ENCODE data around the gene CSDE1. TPM values are rescaled to one million over a fixed set of nuclear protein-coding genes. Genes with fewer than 3 reads are reported as not detected.

CSDE1 gene
- total and polyA plus RNA-seq, 4 donors: 135 to 591 (median 294) TPM

- Histone ChIP-seq H3K4me1 (ENCODE audit: control insufficient read depth in 5 of 5, insufficient read depth in 5 of 5, low read length in 5 of 5) (peaks cover 0 to 9% (median 0%) of the 10 kb centered on the region in 5 donors), H3K27ac (ENCODE audit: low read depth in 1 of 2, low read length in 1 of 2) (no peak overlapping the region), H3K9ac (ENCODE audit: insufficient read depth in 1 of 2, low read length in 2 of 2) (no peak overlapping the region), H3K9me3 (ENCODE audit: control insufficient read depth in 4 of 4, insufficient read depth in 3 of 4, low read length in 3 of 4) (no peaks in the 10 kb centered on the region), H3K27me3 (ENCODE audit: control insufficient read depth in 3 of 3, insufficient read depth in 3 of 3, low read length in 2 of 3) (no peaks in the 10 kb centered on the region), H3K4me3 (no peak overlapping the region), H3K36me3 (ENCODE audit: control insufficient read depth in 4 of 4, insufficient read depth in 4 of 4, low read length in 4 of 4) (peaks cover 15 to 28% (median 18%) of the 10 kb centered on the region in 4 donors)
- no peak for ATAC-seq (ENCODE audit: insufficient read depth, low FRiP score)
- WGBS, 2 donors: 93 to 98% methylated on average over 1 of the region's 1 CpG
- no peak for TF ChIP-seq CTCF (IDR thresholded peaks at IDR 0.05; ENCODE audit: control extremely low read depth, extremely low read depth)
- no peak for DNase-seq
Measured at GRCh38 chr1:114740331-114740730, 17.5 kb downstream of the CSDE1 start.

GRCh38 chr1:114737314-114737849 is 20.4 kb downstream of the CSDE1 start:
- no peaks in the 10 kb centered on the region for H3K27me3 ChIP-seq (ENCODE audit: control insufficient read depth in 3 of 3, insufficient read depth in 3 of 3, low read length in 2 of 3)

GRCh38 chr1:114735479-114735878 is 22.3 kb downstream of the CSDE1 start:
- no peak overlapping the region for H3K4me3 ChIP-seq
- H3K36me3 ChIP-seq (ENCODE audit: control insufficient read depth in 4 of 4, insufficient read depth in 4 of 4, low read length in 4 of 4): peaks cover 21 to 51% (median 32%) of the 10 kb centered on the region in 4 donors
- H3K27me3 ChIP-seq (ENCODE audit: control insufficient read depth in 3 of 3, insufficient read depth in 3 of 3, low read length in 2 of 3): no peaks in the 10 kb centered on the region
- H3K9ac ChIP-seq (ENCODE audit: insufficient read depth in 1 of 2, low read length in 2 of 2): no peak overlapping the region
- TF ChIP-seq CTCF (IDR thresholded peaks at IDR 0.05; ENCODE audit: control extremely low read depth, extremely low read depth): no peak
- DNase-seq: no peak
- no peak for ATAC-seq (ENCODE audit: insufficient read depth, low FRiP score)
- H3K4me1 ChIP-seq (ENCODE audit: control insufficient read depth in 5 of 5, insufficient read depth in 5 of 5, low read length in 5 of 5): peaks cover 0 to 4% (median 0%) of the 10 kb centered on the region in 5 donors
- no peak overlapping the region for H3K27ac ChIP-seq (ENCODE audit: low read depth in 1 of 2, low read length in 1 of 2)
- 97 to 98% methylated on average over 1 of the region's 1 CpG for WGBS, 2 donors
- H3K9me3 ChIP-seq (ENCODE audit: control insufficient read depth in 4 of 4, insufficient read depth in 3 of 4, low read length in 3 of 4): no peaks in the 10 kb centered on the region

More at GRCh38 chr1:114737314-114737849, 20.4 kb downstream of the CSDE1 start:
- Histone ChIP-seq H3K4me3 (no peak overlapping the region), H3K36me3 (ENCODE audit: control insufficient read depth in 4 of 4, insufficient read depth in 4 of 4, low read length in 4 of 4) (peaks cover 21 to 44% (median 32%) of the 10 kb centered on the region in 4 donors), H3K9me3 (ENCODE audit: control insufficient read depth in 4 of 4, insufficient read depth in 3 of 4, low read length in 3 of 4) (no peaks in the 10 kb centered on the region), H3K4me1 (ENCODE audit: control insufficient read depth in 5 of 5, insufficient read depth in 5 of 5, low read length in 5 of 5) (peaks cover 0 to 7% (median 0%) of the 10 kb centered on the region in 5 donors), H3K27ac (ENCODE audit: low read depth in 1 of 2, low read length in 1 of 2) (no peak overlapping the region), H3K9ac (ENCODE audit: insufficient read depth in 1 of 2, low read length in 2 of 2) (no peak overlapping the region)
- ATAC-seq (ENCODE audit: insufficient read depth, low FRiP score) (no peak), DNase-seq (no peak)
- 95 to 97% methylated on average over 6 of the region's 6 CpGs for WGBS, 2 donors
- no peak for TF ChIP-seq CTCF (IDR thresholded peaks at IDR 0.05; ENCODE audit: control extremely low read depth, extremely low read depth)

GRCh38 chr1:114729782-114730181 is 28.0 kb downstream of the CSDE1 start:
- peaks cover 0 to 4% (median 0%) of the 10 kb centered on the region in 5 donors for H3K4me1 ChIP-seq (ENCODE audit: control insufficient read depth in 5 of 5, insufficient read depth in 5 of 5, low read length in 5 of 5)
- H3K9ac ChIP-seq (ENCODE audit: insufficient read depth in 1 of 2, low read length in 2 of 2): no peak overlapping the region
- no peaks in the 10 kb centered on the region for H3K27me3 ChIP-seq (ENCODE audit: control insufficient read depth in 3 of 3, insufficient read depth in 3 of 3, low read length in 2 of 3)
- H3K27ac ChIP-seq (ENCODE audit: low read depth in 1 of 2, low read length in 1 of 2): no peak overlapping the region
- H3K9me3 ChIP-seq (ENCODE audit: control insufficient read depth in 4 of 4, insufficient read depth in 3 of 4, low read length in 3 of 4): no peaks in the 10 kb centered on the region
- peaks cover 25 to 72% (median 43%) of the 10 kb centered on the region in 4 donors for H3K36me3 ChIP-seq (ENCODE audit: control insufficient read depth in 4 of 4, insufficient read depth in 4 of 4, low read length in 4 of 4)
- peak in 2 of 3 donors; percentile 7 to 12 for DNase-seq
- H3K4me3 ChIP-seq: no peak overlapping the region
- WGBS, 2 donors: 95 to 100% methylated on average over 1 of the region's 1 CpG
- no peak for ATAC-seq (ENCODE audit: insufficient read depth, low FRiP score)
- TF ChIP-seq CTCF (IDR thresholded peaks at IDR 0.05; ENCODE audit: control extremely low read depth, extremely low read depth): no peak

All from lung (tissue), 12 donors.